BLaER1 (cell line): Measurements from ENCODE around the gene ADAMTS8.

ENCODE experiments used
- H3K27ac ChIP-seq: shearing (Covaris generic); formaldehyde crosslinking; 2 replicates; pipeline ENCODE4 v1.8.1; 2022
- H3K27me3 ChIP-seq: shearing (Covaris generic); formaldehyde crosslinking; 2 replicates; pipeline ENCODE4 v1.8.1; 2022
- H3K36me3 ChIP-seq: shearing (Covaris generic); formaldehyde crosslinking; 2 replicates; pipeline ENCODE4 v1.8.1; 2022
- H3K4me1 ChIP-seq: shearing (Covaris generic); formaldehyde crosslinking; 2 replicates; pipeline ENCODE4 v1.8.1; 2022
- H3K4me2 ChIP-seq: shearing (Covaris generic); formaldehyde crosslinking; 2 replicates; pipeline ENCODE4 v1.8.1; 2022
- H3K4me3 ChIP-seq: shearing (Covaris generic); formaldehyde crosslinking; 2 replicates; pipeline ENCODE4 v1.8.1; 2022
- H3K9ac ChIP-seq: shearing (Covaris generic); formaldehyde crosslinking; 2 replicates; pipeline ENCODE4 v1.8.1; 2022
- H3K9me3 ChIP-seq: shearing (Covaris generic); formaldehyde crosslinking; 2 replicates; pipeline ENCODE4 v1.8.1; 2022
- H4K20me1 ChIP-seq: shearing (Covaris generic); formaldehyde crosslinking; 2 replicates; pipeline ENCODE4 v1.8.1; 2022
- Cebpa-rat ChIP-seq: shearing (Covaris generic); IDR thresholded peaks from 2 replicates; pipeline ENCODE4 v1.8.1; 2022

The ADAMTS8 gene

GRCh38 chr11:130437848-130438247, 9.4 kb upstream of the ADAMTS8 start:
- no peaks in the 10 kb centered on the region for H3K36me3 ChIP-seq
- no peak for TF ChIP-seq Cebpa-rat
- peak overlapping the region; percentile 87 for H3K4me2 ChIP-seq
- no peaks in the 10 kb centered on the region for H4K20me1 ChIP-seq
- no peaks in the 10 kb centered on the region for H3K27me3 ChIP-seq
- peaks cover 52% of the 10 kb centered on the region for H3K4me1 ChIP-seq
- peaks cover 6% of the 10 kb centered on the region; the same call in 1 of the 2 replicates for H3K9me3 ChIP-seq
- H3K4me3 ChIP-seq: no peak overlapping the region
- no peak overlapping the region for H3K9ac ChIP-seq
- H3K27ac ChIP-seq: peak overlapping the region; percentile 27; the same call in 1 of the 2 replicates

- Histone ChIP-seq H4K20me1 (no peaks in the 10 kb centered on the region), H3K4me2 (peak overlapping the region; percentile 87), H3K9me3 (peaks cover 1% of the 10 kb centered on the region; the same call in 1 of the 2 replicates), H3K27ac (no peak overlapping the region), H3K27me3 (no peaks in the 10 kb centered on the region), H3K36me3 (no peaks in the 10 kb centered on the region), H3K4me3 (no peak overlapping the region), H3K9ac (no peak overlapping the region), H3K4me1 (peaks cover 52% of the 10 kb centered on the region)
- no peak for TF ChIP-seq Cebpa-rat
Measured at GRCh38 chr11:130436171-130436570, 7.8 kb upstream of the ADAMTS8 start.

- no peaks in the 10 kb centered on the region for H4K20me1 ChIP-seq
- no peak overlapping the region for H3K9ac ChIP-seq
- H3K27ac ChIP-seq: no peak overlapping the region
- H3K9me3 ChIP-seq: no peaks in the 10 kb centered on the region
- H3K27me3 ChIP-seq: peaks cover 3% of the 10 kb centered on the region
- no peak for TF ChIP-seq Cebpa-rat
- H3K4me2 ChIP-seq: peak overlapping the region; percentile 87; the same call in 1 of the 2 replicates
- no peak overlapping the region for H3K4me3 ChIP-seq
- H3K4me1 ChIP-seq: peaks cover 52% of the 10 kb centered on the region
- H3K36me3 ChIP-seq: no peaks in the 10 kb centered on the region
Measured at GRCh38 chr11:130435671-130436070, 7.3 kb upstream of the ADAMTS8 start.

- Histone ChIP-seq H3K9me3 (no peaks in the 10 kb centered on the region), H4K20me1 (peaks cover 8% of the 10 kb centered on the region), H3K9ac (peak overlapping the region; percentile 68; the same call in 1 of the 2 replicates), H3K4me2 (peak overlapping the region; percentile 85), H3K4me1 (peaks cover 46% of the 10 kb centered on the region), H3K27me3 (peaks cover 13% of the 10 kb centered on the region), H3K27ac (no peak overlapping the region), H3K36me3 (no peaks in the 10 kb centered on the region), H3K4me3 (peak overlapping the region; percentile 69)
- no peak for TF ChIP-seq Cebpa-rat
Measured at GRCh38 chr11:130434521-130435223, 6.3 kb upstream of the ADAMTS8 start.

- Histone ChIP-seq H3K9ac (no peak overlapping the region), H4K20me1 (peaks cover 22% of the 10 kb centered on the region), H3K36me3 (no peaks in the 10 kb centered on the region), H3K9me3 (no peaks in the 10 kb centered on the region), H3K27me3 (peaks cover 26% of the 10 kb centered on the region), H3K4me1 (peaks cover 37% of the 10 kb centered on the region), H3K27ac (no peak overlapping the region), H3K4me2 (no peak overlapping the region), H3K4me3 (no peak overlapping the region)
- no peak for TF ChIP-seq Cebpa-rat
Measured at GRCh38 chr11:130433357-130433756, 4.9 kb upstream of the ADAMTS8 start.

DNA sequence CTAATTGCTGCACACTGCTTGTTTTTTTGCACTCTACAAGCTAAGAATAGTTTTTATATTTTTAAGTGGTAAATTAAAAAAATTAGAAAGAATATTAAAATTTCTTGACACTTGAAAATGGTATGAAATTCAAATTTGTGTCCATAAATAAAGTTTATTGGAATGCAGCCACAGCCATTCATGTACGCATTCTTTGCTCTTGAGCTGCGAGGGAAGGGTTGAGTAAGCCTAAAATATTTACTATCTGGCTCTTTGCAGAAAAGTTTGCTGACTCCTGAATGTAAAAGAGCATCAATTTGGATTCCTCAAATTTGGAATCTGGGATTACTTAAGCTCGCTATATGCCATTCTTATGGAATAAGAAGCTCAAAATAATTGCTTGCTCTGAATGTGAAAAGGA, 3.4 kb upstream of the ADAMTS8 start:
- Histone ChIP-seq H4K20me1 (peaks cover 36% of the 10 kb centered on the region), H3K9me3 (no peaks in the 10 kb centered on the region), H3K4me1 (peaks cover 30% of the 10 kb centered on the region), H3K4me3 (no peak overlapping the region), H3K27ac (no peak overlapping the region), H3K36me3 (no peaks in the 10 kb centered on the region), H3K9ac (no peak overlapping the region), H3K4me2 (no peak overlapping the region), H3K27me3 (peaks cover 42% of the 10 kb centered on the region)
- no peak for TF ChIP-seq Cebpa-rat

DNA sequence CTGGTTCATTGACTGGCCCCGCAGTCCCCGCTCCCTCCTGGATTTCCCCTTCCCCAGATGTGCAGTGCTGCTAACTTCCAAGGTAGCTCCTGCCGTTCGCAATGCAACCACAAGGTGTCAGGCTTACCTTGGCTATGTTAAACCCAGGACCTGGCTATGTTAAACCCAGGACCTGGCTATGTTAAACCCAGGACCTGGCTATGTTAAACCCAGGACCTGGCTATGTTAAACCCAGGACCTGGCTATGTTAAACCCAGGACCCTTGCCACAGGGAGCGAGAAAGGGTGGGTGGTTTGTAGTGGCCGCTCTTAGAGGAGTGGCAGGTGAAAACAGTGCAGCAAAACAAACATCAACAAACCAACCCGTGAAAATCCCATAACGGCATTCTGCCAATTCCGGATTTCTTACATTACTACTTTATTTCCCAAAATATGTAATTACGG, 2.9 kb upstream of the ADAMTS8 start:
- Histone ChIP-seq H3K4me1 (peaks cover 27% of the 10 kb centered on the region), H3K4me2 (no peak overlapping the region), H3K36me3 (no peaks in the 10 kb centered on the region), H3K9ac (no peak overlapping the region), H3K27me3 (peaks cover 47% of the 10 kb centered on the region), H3K9me3 (no peaks in the 10 kb centered on the region), H3K27ac (no peak overlapping the region), H3K4me3 (no peak overlapping the region), H4K20me1 (peaks cover 41% of the 10 kb centered on the region)
- TF ChIP-seq Cebpa-rat: no peak

GRCh38 chr11:130429983-130430382, 1.6 kb upstream of the ADAMTS8 start:
- Histone ChIP-seq H3K9me3 (no peaks in the 10 kb centered on the region), H3K27ac (no peak overlapping the region), H3K4me3 (no peak overlapping the region), H3K27me3 (peaks cover 60% of the 10 kb centered on the region), H3K36me3 (no peaks in the 10 kb centered on the region), H3K9ac (no peak overlapping the region), H3K4me1 (peaks cover 21% of the 10 kb centered on the region; the same call in 1 of the 2 replicates), H3K4me2 (no peak overlapping the region), H4K20me1 (peaks cover 46% of the 10 kb centered on the region)
- TF ChIP-seq Cebpa-rat: no peak

DNA sequence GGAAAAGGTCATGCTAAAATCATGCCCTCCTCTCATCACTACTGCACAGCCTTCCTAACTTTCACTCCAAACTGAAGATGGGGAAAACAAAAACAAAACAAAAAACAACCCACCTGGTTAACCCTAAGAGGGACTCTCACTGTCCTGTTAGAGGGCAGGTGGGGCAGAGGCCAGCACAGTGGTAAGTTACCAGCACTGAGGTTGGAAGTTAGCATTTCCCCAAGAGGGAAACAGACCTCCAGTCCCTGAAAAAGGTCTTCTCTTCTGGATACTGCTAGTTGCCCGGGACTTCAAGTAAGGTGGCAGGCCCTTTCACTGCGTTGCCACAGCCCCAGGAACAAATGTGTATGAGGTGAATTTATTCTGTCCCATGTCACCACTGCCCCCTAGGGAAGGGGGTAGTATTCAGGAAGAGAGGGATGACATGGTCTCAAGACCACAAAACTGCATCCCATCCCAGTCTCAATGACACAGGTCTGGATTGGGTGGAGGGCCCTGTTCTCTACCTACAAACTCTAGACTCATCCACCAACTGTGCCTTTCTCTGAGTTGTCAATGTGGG, 792 bp upstream of the ADAMTS8 start:
- no peak overlapping the region for H3K9ac ChIP-seq
- TF ChIP-seq Cebpa-rat: no peak
- peaks cover 21% of the 10 kb centered on the region; the same call in 1 of the 2 replicates for H3K4me1 ChIP-seq
- no peaks in the 10 kb centered on the region for H3K36me3 ChIP-seq
- H3K9me3 ChIP-seq: no peaks in the 10 kb centered on the region
- no peak overlapping the region for H3K4me3 ChIP-seq
- H3K4me2 ChIP-seq: no peak overlapping the region
- H4K20me1 ChIP-seq: peaks cover 46% of the 10 kb centered on the region
- H3K27me3 ChIP-seq: peaks cover 68% of the 10 kb centered on the region
- H3K27ac ChIP-seq: no peak overlapping the region

- Histone ChIP-seq H3K4me3 (peak overlapping the region; percentile 53), H3K9me3 (no peaks in the 10 kb centered on the region), H3K27ac (no peak overlapping the region), H3K27me3 (peaks cover 78% of the 10 kb centered on the region), H3K36me3 (no peaks in the 10 kb centered on the region), H3K9ac (no peak overlapping the region), H3K4me2 (peak overlapping the region; percentile 74), H4K20me1 (peaks cover 46% of the 10 kb centered on the region), H3K4me1 (peaks cover 21% of the 10 kb centered on the region; the same call in 1 of the 2 replicates)
- no peak for TF ChIP-seq Cebpa-rat
Measured at GRCh38 chr11:130427581-130428315, 661 bp downstream of the ADAMTS8 start.
